ENCODE measurements around the gene FERMT2.

Gene FERMT2

DNA sequence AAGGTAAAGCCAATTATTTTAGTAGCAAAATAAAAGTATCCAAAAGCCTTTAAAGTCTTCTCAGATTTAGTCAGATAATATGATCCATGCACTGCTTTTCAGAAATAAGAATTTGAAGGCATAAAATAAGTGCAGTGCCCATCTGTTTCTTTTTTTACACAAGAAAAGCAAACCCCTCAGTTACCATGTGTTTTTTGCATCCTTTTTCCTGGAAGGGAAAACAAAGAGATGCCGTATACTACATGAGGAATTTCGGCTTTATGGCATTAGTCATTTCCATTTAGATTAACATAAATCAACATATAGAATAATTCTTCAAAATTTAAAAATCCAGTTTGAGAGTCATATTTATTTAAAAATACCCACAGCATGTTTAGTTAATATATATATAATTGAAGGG lies 89.4 kb downstream of the FERMT2 start:
- DNase-seq = no peak

DNA sequence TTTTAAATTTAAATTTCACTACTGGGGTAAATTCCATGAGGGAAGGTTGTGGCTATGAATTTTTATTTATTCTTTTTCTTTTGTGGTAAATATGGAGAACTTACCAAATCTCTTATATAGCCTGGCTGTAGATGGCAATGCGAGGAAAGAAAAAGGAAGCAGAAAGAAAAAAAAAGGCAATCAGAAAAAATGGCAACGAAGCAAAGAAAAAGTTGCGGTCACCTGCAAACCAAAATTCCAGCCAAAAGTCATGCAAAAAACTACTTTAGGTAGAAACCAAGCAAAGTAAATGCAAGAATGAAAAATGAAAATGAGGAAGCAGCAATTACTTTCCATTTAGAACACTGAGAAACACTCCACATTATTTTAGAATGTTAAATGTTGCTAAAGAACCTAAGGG lies 89.9 kb downstream of the FERMT2 start:
- no peak for DNase-seq

DNA sequence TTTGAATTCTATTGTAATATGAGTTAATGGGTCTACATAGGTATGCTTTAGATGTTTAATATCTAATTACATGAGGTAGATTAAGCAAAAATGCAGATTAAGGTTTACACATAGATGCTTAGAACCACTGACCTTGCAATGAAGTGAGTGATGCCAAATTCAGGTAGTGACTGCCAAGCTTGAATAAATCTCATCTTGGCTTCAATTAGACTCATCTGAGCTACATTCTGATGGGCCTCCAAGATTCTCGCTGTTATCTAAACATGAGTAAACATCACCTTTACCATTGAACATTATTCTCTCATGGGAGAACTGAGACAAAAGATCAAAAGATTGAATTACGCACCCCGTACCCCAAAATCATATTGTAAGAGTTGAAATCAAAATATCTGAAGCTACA lies 90.6 kb downstream of the FERMT2 start:
- no peak for DNase-seq

DNA sequence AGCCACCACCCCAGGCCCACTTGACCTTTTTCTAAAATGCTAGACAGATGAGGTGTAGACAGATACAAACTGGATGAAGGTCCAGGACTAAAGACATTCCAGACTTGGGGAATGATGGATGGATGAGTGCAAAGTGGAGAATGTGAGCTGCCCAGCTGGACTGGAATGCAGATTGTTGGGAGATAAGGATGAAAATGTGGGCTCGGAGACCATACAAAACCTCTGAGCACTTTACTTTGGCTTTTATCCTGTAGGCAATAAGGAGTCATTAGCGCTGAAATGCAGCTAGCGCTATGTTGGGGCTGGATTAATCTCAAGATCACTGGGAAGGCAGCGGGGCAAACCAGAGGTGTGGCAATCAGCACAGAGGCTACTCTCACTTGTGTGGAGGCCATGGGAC lies 94.7 kb downstream of the FERMT2 start:
- DNase-seq = no peak

DNA sequence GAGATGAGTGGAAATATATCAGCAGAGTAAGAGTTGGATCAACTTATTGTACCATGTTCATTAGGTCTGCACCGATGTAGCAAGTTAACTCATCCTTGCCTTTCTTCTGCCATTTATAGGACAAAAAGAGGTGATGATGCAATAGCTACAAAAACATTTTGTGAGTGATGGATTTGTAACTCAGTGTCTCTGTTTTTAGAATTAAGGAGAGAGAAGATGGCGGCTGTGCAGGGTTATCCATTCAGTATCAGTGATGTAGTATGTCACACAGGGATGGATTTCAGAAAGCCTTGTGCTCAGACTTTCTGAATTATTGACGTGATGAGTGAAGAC lies 97.4 kb downstream of the FERMT2 start:
- no peak for DNase-seq

DNA sequence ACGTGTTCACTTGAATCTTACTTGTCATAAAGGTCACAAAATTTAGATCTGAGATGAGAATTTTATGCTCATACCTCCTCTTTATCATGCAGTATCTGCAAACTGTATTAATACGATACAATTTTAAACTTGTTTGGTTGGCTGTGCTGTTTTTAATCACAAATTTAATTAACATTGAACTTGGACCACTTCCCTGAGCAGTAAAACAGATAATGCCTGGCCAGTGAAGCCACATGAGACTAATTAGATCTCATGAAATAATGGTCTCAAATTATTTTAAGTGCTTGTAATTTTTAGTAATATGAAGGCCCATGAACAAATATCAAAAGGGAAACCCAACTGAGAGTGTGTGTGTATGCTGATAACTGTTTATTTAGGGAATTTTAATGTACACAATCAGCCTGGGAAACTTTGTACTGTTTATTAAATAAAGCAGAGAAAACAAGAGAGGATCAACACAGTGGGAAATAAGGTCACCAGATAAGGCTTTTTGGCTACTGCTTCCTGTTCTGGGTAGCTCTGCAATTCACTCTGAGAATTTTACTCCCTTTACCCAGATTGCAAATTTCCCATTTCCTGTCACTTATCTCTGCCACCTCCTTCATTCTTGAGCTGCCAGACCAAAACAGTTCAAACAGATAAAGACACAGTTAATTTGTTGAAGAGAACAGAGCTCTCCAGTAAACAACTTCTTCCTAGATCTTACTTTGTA lies 97.9 kb downstream of the FERMT2 start:
- no peak for DNase-seq

DNA sequence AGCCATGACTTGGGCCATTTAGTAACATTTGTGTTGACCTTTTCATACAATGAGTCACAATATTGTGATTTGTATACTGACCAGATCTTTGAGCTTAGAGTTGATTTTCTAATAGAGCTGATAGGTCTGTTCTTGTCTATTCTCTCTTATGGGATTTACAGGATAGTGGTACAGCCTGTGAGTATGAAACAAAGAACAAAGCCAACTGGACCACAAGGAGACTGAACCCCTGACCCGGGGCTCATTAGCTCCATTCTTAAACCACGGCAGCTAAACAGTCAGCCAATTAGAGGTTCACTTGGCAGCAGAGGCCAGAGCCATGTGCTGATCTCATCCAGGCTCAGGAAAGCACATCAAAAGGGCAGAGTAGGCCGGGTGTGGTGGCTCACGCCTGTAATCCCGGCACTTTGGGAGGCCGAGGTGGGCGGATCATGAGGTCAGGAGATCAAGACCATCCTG lies 100.4 kb downstream of the FERMT2 start:
- no peak for DNase-seq

DNA sequence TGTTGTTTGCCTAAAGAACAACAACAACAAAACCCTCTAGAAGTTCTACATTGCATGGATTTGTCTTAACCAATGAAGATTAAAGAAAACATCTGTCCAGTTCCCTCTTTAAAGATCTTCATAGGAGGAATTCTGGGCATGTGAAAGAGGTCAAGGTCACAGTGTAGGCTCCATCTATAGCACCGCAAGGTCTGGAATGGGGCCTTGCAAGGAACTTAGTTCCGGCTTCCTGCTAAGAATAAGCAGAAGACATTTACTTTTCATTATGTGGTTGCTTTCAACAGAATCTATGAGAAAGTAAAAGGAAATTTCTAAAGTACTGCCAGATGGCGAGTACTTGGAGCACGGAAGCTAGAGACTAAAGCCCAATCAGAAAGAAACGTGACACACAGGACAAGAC lies 102.2 kb downstream of the FERMT2 start:
- no peak for DNase-seq

DNA sequence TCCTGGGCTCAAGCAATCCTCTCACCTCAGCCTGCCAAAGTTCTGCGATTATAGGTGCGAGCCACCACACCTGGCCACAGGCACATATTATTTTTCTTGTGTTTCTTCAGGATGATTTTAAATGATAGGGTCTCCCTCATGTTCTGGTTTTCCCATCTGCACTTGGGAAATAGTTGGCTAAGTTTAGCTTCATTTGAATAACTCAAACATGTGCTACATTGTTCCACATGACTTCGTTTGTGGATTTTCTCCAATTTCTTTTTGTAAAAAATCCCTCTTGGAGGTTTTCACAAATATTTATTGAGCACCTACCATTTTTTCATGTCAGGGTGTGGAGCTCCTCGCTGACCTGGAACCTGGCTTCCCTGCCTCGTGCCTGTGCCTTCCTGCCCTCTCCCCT lies 104.3 kb downstream of the FERMT2 start:
- no peak for DNase-seq

DNA sequence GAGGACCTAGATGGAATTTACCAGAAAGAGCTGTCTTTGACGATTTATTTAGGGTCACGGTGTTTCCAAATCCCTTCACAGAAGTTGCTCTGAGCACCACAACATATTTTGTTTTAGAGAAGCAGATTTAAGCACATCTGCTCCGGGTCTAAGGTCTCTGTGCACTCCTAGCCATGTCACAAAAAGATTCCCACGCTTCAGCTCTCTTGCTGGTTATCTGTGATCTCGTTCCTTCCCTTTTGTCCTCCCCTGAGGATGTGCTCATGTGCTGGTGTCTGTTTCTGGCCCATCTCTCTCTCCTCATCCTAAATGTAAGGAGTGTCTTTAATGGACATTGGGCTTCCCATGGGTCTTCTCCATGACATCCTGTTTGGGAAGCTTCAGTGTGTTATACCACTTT lies 105.8 kb downstream of the FERMT2 start:
- no peak for DNase-seq

DNA sequence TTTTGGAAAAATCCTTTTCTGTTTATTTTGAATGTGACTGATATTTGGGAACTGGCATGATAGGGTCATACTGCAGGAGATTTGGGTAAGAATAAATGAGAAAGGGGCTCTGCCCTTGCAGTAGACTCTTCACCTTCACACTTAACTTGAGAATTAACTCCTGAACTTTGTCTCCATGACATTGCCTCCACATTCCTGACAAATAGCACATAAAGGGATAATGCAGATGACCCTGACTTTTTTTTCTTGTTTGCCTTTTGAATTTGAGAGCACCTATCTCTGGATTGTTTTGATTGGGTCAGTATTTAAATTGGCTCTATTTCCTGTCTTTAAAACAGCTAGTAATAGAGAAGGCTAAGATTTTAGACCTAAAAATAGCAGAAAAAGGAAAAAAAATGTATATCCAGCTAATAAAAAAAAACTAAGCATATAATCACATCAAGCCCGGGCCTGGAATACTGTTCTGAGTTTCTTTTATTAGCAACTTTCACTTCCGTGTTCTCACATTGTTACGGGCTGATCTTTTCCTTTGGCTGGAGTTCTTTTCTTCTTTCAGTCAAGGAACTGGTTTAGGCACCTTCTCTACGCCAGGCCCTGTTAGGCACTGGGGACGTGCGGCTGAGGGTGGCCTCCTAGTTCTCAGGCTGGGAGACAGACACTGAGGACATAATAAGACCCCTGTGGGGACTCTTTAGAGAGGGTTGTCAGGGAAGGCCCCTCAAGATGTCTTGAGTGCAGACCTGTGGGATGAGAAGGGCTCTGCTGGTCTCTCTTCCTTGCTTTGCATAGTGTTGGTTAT lies 106.4 kb downstream of the FERMT2 start:
- DNase-seq = no peak

DNA sequence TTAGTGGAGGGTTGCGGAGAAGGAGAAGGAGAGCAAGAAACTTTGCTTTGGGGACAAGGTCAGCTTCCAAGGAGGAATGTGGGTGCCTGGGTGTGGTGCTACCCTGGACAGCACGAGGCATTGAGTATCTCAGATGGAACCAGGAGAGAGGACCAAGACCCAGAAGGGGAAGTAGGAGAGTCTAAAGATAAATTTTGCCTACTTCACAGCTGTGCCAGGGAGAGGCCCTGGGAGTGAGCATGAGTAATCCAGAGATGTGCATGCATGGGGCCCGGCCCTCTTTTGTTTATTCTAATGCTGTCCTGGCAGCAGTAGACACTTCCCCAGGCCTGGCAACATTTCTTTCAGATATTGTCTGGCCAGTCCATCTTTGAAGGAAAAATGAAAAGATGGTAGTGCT lies 110.0 kb downstream of the FERMT2 start:
- DNase-seq = no peak

DNA sequence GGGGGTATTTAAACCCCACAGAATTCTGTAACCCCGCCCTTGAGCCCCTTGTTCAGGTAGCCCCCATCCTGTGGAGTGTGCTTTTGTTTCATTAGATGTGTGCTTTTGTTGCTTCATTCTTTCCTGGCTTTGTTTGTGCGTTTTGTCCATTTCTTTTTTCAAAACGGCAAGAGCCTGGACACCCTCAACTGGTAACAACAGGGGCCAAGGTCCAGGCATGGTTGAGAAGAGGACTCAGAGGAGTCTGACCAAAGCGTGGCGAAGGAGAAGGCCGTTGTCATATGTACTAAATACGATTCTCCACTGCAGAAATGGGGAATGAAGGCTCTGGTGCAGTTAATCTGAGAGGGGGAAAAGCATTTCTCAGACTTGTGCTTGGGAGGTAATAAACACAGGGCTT lies 113.4 kb downstream of the FERMT2 start:
- DNase-seq = no peak

DNA sequence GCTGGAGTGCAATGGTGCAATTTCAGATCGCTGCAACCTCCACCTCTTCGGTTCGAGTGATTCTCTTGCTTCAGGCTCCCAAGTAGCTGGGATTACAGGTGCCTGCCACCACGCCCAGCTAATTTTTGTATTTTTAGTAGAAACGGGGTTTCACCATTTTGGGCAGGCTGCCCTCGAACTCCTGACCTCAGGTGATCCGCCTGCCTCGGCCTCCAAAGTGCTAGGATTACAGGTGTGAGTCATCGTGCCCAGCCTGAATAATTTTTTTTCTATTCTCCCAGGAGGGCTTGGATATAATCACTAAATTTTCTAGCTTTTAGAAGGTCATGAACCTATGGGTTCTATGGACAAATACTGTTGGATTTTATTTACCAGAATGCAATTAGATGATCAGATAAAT lies 114.8 kb downstream of the FERMT2 start:
- no peak for DNase-seq

DNA sequence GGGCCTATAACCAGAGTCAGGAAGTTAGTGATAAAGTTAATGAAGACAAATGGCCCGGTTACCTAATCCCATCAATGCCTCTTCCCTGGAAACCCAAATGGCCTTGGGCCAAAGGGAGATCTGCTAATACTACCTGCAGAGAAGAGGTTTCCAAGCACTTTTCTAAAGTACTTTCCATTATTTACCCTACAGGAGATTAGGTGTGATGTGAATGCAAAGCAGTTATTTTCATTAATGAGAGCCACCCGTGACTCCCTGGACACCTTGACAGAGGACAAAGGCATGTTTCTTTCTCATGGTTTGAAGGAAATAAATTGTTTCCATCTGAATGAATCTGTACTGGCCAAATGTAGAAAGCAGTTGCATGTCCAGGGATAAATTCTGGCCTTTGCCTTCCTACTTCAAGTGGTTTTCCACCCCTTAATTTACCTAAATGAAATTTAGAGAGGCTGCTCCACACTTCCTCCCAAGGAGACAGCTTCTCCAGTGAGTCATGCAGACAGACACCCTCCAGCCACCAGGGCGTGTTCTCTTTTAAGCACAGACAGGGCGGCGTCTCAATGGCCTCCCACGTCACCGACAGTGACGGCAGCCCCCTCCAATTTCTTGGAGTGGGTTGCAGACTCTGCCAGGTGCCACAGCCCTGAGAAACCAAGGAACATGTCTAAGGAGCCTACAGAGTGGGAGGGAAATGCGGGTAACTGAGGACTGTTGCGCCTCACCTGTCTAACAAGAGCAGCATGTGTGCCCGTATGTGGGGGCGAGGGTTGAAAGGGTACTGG lies 115.5 kb downstream of the FERMT2 start:
- DNase-seq = no peak

DNA sequence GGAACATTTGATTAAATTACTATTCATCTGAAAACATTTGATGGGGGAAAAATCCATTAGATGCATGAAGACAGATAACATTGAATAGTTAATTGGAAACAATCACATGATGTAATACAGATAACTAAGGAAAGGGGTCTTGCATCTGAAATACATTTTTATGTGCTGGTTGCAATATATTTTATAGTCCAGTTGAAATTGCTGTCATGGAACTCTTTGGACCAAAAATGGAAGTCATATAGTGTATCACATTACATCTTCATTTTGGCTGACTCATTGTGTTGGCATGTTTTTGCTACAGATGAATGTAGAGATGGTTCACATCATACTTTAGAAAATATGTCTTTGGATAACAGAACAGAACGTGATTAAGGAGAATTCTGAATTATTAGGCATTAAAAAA lies 116.4 kb downstream of the FERMT2 start:
- DNase-seq = no peak

DNA sequence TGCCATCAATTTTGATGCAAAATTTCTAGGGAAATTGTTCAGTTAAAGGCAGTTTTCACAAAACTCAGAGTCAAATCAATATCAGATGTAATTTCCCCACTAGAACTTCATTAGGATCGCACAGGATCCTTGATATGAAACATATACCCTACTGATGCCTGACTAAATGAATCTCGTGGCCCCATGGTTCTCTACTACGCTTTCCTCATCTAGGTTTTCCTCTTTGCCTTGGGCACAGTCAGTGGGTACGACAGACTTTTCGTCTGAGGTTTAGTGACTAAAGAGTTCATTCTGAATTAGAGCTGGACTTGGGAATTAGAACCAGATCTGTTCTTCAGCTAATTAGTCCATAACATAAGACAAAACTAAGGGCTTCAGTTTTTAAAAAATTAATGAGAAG lies 117.0 kb downstream of the FERMT2 start:
- DNase-seq = no peak

DNA sequence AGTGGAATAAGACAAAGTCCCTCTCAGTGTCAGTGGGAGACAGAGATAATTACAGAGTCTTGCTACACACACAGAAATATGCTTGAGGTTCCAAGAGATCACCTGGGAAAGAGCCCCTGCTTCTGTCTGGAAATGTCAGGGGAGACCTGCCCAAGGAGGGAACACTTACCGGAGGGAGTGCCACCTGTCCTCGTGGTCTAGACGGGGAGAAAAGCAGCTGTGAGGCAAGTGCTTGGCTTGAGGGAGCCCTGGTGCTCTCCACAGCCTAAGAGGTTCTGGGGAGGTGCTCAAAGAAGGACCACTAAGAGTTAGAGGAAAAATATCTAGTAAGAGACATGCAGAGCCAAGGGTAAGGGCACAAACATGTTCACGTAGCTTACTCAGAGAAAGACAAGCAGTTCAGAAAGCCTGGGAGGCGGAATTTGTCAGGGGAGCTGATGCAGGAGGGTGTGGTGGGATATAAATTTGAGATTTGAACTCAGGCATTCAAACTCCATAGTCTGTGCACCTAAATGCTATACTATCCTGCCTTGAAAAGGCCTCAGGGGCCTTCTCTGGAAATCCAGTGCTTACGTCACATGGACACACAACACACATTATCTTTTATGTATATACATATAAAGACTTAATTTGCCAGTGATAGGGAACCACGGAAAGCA lies 121.2 kb downstream of the FERMT2 start:
- DNase-seq = no peak

DNA sequence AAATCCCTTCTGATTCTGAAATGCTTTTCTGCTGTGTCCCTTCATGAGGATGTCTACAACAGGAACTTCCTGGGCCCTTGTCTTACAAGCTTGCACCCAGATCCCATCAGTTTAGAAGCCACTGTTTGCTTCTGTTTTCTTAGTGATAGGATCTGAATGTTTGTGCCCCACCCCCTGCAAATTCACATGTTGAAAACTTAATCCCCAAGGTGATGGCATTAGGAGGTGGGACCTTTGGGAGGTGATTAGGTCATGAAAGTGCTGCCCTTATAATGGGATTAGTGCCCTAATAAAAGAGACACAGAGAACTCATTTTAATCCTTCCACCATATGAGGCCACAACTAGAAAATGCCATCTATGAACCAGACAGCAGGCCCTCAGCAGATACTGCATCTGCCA lies 123.4 kb downstream of the FERMT2 start:
- no peak for DNase-seq

DNA sequence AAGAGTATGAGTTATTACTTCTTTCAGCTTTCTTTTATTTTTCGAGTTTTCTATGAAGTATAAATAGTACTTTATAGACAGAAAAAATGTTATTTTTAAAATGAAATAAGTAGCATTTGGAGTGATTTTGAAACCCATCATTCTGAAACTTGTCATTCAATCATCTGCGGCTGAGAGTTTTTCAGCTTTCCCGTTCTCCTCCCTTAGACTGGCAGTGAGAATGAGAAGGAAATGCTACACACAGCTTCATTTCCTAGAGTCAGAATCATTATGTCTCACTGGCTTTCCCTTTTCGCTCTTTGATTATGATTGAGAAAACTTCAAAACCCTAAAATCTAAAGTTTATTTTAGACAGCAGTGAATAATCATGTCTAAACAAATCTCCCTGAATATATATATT lies 125.8 kb downstream of the FERMT2 start:
- no peak for DNase-seq

DNA sequence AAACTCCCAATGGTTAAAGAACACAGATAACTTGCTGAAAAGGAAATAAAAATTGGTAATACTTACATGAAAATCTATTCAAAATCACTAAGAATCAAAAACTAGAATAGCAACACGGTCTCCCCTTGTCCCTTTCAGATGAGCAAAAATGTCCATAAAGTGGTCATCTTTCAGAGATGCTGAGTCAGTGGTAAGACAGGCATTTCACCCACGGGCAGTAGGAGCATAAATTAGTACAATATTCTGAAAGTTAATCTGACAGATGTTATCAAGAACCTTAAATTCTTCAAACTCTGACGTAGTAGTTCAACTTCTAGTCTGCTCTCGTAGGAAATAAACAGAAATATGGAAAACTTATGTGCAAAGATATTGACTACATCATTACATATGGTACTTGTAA lies 126.4 kb downstream of the FERMT2 start:
- no peak for DNase-seq

DNA sequence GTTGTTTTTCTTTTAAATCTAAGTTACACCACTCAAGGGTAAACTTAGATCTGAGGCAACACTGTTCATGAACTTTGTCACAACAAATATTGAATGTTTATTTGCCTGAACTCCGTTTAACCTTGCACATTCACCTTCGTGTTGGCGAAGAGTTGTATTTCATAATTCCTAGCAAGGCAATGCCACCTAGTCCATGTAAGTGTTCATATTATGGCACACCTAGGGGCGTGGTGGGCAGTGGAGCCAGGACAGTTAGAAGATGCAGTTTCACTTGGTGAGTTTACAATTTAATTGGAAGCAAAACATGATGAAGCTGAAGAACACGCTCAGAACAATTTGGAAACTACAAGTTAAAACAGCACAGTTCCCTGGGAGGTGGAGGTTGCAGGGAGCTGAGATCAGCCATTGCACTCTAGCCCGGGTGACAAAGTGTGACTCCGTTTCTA lies 129.0 kb downstream of the FERMT2 start:
- DNase-seq = no peak

DNA sequence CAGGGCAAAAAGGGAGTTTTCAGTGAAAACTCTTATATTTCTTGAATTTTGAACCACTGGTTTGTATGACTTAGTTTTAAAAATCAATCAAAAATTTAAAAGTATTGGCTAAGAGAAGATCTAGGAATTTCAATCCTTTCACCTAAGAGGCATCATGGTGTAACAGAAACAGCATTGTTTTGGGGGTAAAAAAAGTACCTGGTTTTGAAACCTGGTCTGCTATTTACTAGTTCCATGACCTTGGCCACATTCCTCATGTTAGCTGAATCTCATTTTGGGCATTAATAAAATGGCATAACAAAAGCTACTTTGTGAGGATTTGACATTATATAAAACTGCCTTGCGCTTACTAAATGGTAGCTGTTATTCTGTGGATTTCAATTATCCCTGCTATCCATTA lies 142.7 kb downstream of the FERMT2 start:
- no peak for DNase-seq

All from eye (tissue), 1 donor.